Thyroid gland (tissue), 4 donors: ENCODE data around the gene SLCO4A1.

ENCODE experiments used
- POLR2A ChIP-seq, 2 donors: fragments of 450-650 bp; IDR thresholded peaks; one replicate each; pipeline ENCODE4 v1.6.1; 2017; ENCODE audit warnings: antibody characterized with exemption in 2 of 2, mild to moderate bottlenecking in 2 of 2, moderate library complexity in 1 of 2
- TF ChIP-seq, protein P1 (sequence below), 6 experiments: fragments of 200-600 bp in 3 of 6; fragments of 450-650 bp in 3 of 6; sonication (generic) in 3 of 6; IDR thresholded peaks; one replicate each; pipeline ENCODE4 v1.5.1; 2016 to 2019; ENCODE audit warnings: antibody characterized with exemption in 6 of 6, mild to moderate bottlenecking in 2 of 6, inconsistent platforms in 1 of 6, moderate library complexity in 1 of 6

DNA sequence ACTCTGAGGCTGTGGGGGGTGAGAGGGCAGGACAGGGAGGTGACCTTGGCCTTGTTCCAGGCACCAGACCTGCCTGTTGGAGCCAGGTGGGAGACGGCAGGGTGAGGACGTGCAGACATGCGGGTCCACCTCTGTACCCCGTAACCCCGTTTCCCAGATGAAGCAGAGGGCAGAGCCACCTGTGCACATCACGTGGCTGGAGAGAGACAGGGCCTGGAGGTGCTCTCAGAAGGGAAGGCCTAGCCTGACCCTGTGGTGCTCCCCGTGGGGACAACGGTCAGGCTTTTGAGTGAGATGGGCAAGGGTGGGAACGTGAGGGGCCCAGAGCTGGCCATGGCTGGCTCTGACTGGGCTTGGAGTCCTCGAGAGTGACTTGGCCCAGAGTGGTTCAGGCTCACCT lies 72.9 kb downstream of the SLCO4A1 start:
- no peak for TF ChIP-seq POLR2A (IDR thresholded peaks at IDR 0.05)
- TF ChIP-seq, protein P1, sequence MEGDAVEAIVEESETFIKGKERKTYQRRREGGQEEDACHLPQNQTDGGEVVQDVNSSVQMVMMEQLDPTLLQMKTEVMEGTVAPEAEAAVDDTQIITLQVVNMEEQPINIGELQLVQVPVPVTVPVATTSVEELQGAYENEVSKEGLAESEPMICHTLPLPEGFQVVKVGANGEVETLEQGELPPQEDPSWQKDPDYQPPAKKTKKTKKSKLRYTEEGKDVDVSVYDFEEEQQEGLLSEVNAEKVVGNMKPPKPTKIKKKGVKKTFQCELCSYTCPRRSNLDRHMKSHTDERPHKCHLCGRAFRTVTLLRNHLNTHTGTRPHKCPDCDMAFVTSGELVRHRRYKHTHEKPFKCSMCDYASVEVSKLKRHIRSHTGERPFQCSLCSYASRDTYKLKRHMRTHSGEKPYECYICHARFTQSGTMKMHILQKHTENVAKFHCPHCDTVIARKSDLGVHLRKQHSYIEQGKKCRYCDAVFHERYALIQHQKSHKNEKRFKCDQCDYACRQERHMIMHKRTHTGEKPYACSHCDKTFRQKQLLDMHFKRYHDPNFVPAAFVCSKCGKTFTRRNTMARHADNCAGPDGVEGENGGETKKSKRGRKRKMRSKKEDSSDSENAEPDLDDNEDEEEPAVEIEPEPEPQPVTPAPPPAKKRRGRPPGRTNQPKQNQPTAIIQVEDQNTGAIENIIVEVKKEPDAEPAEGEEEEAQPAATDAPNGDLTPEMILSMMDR (IDR thresholded peaks at IDR 0.05) = no peak
